Spleen (tissue), 11 donors: ENCODE measurements around the gene SNRPD2. TPM values are rescaled to one million over a fixed set of nuclear protein-coding genes. Genes with fewer than 3 reads are reported as not detected.
"Not testable (repeated sequence)": the region's sequence is repeated elsewhere in the genome, so short reads cannot be mapped to it uniquely, and the experiment has no call there.

ENCODE experiments used
- DNase-seq: peaks from one replicate; pipeline ENCODE4 v3.0.0-alpha.2; 2020
- H3K27ac ChIP-seq, 8 donors: fragments of 200-600 bp; sonication (generic) in 7 of 8; 1 replicate in 4 of 8; 2 replicates in 4 of 8; pipeline versions ENCODE4 v1.5.0 to v1.8.0; 2016 to 2021; ENCODE audit warnings: inconsistent platforms in 4 of 8, mild to moderate bottlenecking in 4 of 8, moderate library complexity in 1 of 8
- H3K27me3 ChIP-seq, 7 donors: fragments of 200-600 bp; sonication (generic) in 6 of 7; replicated peaks in 1 of 7; 1 replicate in 4 of 7; 2 replicates in 3 of 7; pipeline versions ENCODE4 v1.5.0 to v1.8.0; 2016 to 2021; ENCODE audit warnings: inconsistent platforms in 3 of 7, mild to moderate bottlenecking in 1 of 7
- H3K36me3 ChIP-seq, 6 donors: fragments of 200-600 bp; sonication (generic) in 5 of 6; 1 replicate in 4 of 6; 2 replicates in 2 of 6; pipeline versions ENCODE4 v1.5.0 to v1.8.0; 2016 to 2021; ENCODE audit warnings: inconsistent platforms in 2 of 6
- H3K4me1 ChIP-seq, 6 donors: fragments of 200-600 bp; sonication (generic) in 5 of 6; 1 replicate in 3 of 6; 2 replicates in 3 of 6; pipeline versions ENCODE4 v1.5.0 to v1.8.0; 2016 to 2021; ENCODE audit warnings: inconsistent platforms in 3 of 6
- H3K4me3 ChIP-seq, 8 donors: fragments of 200-600 bp; sonication (generic) in 7 of 8; 1 replicate in 4 of 8; 2 replicates in 4 of 8; pipeline versions ENCODE4 v1.5.0 to v1.8.0; 2016 to 2021; ENCODE audit warnings: inconsistent platforms in 4 of 8, mild to moderate bottlenecking in 4 of 8, moderate library complexity in 2 of 8
- H3K9me3 ChIP-seq, 8 donors: fragments of 200-600 bp; sonication (generic) in 7 of 8; 1 replicate in 4 of 8; 2 replicates in 4 of 8; pipeline versions ENCODE4 v1.5.0 to v1.8.0; 2016 to 2021; ENCODE audit warnings: inconsistent platforms in 4 of 8
- CTCF ChIP-seq, 11 experiments: fragments of 200-600 bp in 7 of 11; fragments of 450-650 bp in 4 of 11; sonication (generic) in 4 of 11; IDR thresholded peaks in 8 of 11; conservative IDR thresholded peaks in 3 of 11; 1 replicate in 7 of 11; 2 replicates in 4 of 11; pipeline versions ENCODE4 v1.4.0 to v1.8.0; 2016 to 2021; ENCODE audit warnings: antibody characterized with exemption in 11 of 11, inconsistent platforms in 4 of 11, mild to moderate bottlenecking in 1 of 11
- POLR2A ChIP-seq, 3 donors: fragments of 450-650 bp; IDR thresholded peaks; one replicate each; pipeline ENCODE4 v1.5.1; 2017; ENCODE audit warnings: antibody characterized with exemption in 3 of 3, mild to moderate bottlenecking in 1 of 3
- POLR2AphosphoS5 ChIP-seq, 3 donors: sonication (generic); formaldehyde crosslinking; IDR thresholded peaks; one replicate each; pipeline ENCODE4 v1.5.1; 2017; ENCODE audit warnings: antibody characterized with exemption in 3 of 3
- WGBS, 5 donors: extraction: QIAGEN DNeasy Blood & Tissue Kit in 3 of 5; methylation state at CpG; one replicate each; pipeline versions ENCODE4 v1.1.5 to v1.1.7; 2013 to 2018; 5-methylcytosine and 5-hydroxymethylcytosine counted together
- intact Hi-C: fragments of 100-400 bp; cut with DNase I; formaldehyde crosslinking; loops from one replicate; pipeline ENCODE4 v1.15.0; 2023; ENCODE audit warnings: low total_unique reads
- polyA plus RNA-seq, 3 donors: library from polyadenylated mRNA; stranded (reverse); fragments of 200-250 nt; gene quantifications; one replicate each; pipeline ENCODE4 v1.2.1, GENCODE V29; 2013
- total RNA-seq, 7 donors: library from RNA; depleted of rRNA in 3 of 7; stranded (reverse); fragments of >200 nt in 3 of 7; fragmentation: NEBNext Ultra II Directional in 4 of 7; extraction: Animal tissue kit (Norgen Biotek cat#: 25700) in 4 of 7; gene quantifications; one replicate each; pipeline versions ENCODE4 v1.1.0 to v1.2.1, GENCODE V29; 2016 to 2021
- donor health status: healthy with polysubstance abuse.
- donor health status: DM: no; HTN: no; CAD: no; lungs with moderate emphysema.
- donor health status: DM: no; HTN: no; CAD: no.
- donor health status: Bipolar disorder and iron deficiency.
- donor health status: healthy.
- donor health status: DM: no; HTN: no; CAD: no.
- donor health status: DM: yes; HTN: yes; CAD: no.

Gene SNRPD2
- total and polyA plus RNA-seq, 10 donors: 117 to 587 (median 207) TPM

GRCh38 chr19:45730368-45731288 lies 38.9 kb upstream of the SNRPD2 start, which contains the start of gene FBXO46:
Gene FBXO46 (minus strand): TSS chr19:45730896. CDS start chr19:45713495, 17,401 bp downstream.
- WGBS, 5 donors: 1 to 2% (median 1%) methylated on average over 48 of the region's 48 CpGs
- Histone ChIP-seq H3K27ac (peak within 1 kb of the TSS; percentile 63 to 89 (median 79)), H3K4me3 (peak within 1 kb of the TSS; percentile 49 to 94 (median 63)), H3K27me3 (no peaks in the 10 kb centered on the region), H3K9me3 (no peaks in the 10 kb centered on the region), H3K36me3 (peaks cover 0 to 6% (median 0%) of the 10 kb centered on the region in 6 donors), H3K4me1 (peaks cover 14 to 55% (median 27%) of the 10 kb centered on the region in 6 donors)
- TF ChIP-seq POLR2AphosphoS5 (IDR thresholded peaks at IDR 0.05) (peak; percentile 95 to 97 (median 96)), POLR2A (IDR thresholded peaks at IDR 0.05) (peak in 2 of 3 donors; percentile 49 to 50), CTCF (IDR thresholded peaks at IDR 0.05 in 8 of 11, conservative IDR thresholded peaks at IDR 0.05 in 3 of 11) (peak in 2 of 11 experiments; percentile 23 to 26)
- intact Hi-C loops: no loop called here
- peak; percentile 99 for DNase-seq

GRCh38 chr19:45729800-45730290 lies 38.1 kb upstream of the SNRPD2 start:
- DNase-seq: no peak
- H3K27ac ChIP-seq: peak overlapping the region in 5 of 8 donors; percentile 68 to 89 (median 86)
- no peaks in the 10 kb centered on the region for H3K27me3 ChIP-seq
- 7 to 24% (median 15%) methylated on average over 10 of the region's 10 CpGs for WGBS, 5 donors
- H3K4me1 ChIP-seq: peaks cover 14 to 57% (median 27%) of the 10 kb centered on the region in 6 donors
- H3K4me3 ChIP-seq: peak overlapping the region; percentile 49 to 94 (median 63)
- peaks cover 0 to 14% (median 0%) of the 10 kb centered on the region in 6 donors for H3K36me3 ChIP-seq
- H3K9me3 ChIP-seq: no peaks in the 10 kb centered on the region
- intact Hi-C loops: no loop called here
- TF ChIP-seq CTCF (IDR thresholded peaks at IDR 0.05 in 8 of 11, conservative IDR thresholded peaks at IDR 0.05 in 3 of 11) (no peak), POLR2AphosphoS5 (IDR thresholded peaks at IDR 0.05) (no peak), POLR2A (IDR thresholded peaks at IDR 0.05) (no peak)

GRCh38 chr19:45728683-45729082 lies 36.9 kb upstream of the SNRPD2 start:
- intact Hi-C loops, H3K27ac ChIP-seq, H3K9me3 ChIP-seq, H3K4me3 ChIP-seq, DNase-seq, H3K27me3 ChIP-seq: not testable (repeated sequence)
- WGBS, 5 donors: 93 to 97% (median 96%) methylated on average over 18 of the region's 18 CpGs
- Histone ChIP-seq H3K36me3 (peaks cover 0 to 19% (median 0%) of the 10 kb centered on the region in 6 donors), H3K4me1 (peaks cover 14 to 63% (median 27%) of the 10 kb centered on the region in 6 donors)

DNA sequence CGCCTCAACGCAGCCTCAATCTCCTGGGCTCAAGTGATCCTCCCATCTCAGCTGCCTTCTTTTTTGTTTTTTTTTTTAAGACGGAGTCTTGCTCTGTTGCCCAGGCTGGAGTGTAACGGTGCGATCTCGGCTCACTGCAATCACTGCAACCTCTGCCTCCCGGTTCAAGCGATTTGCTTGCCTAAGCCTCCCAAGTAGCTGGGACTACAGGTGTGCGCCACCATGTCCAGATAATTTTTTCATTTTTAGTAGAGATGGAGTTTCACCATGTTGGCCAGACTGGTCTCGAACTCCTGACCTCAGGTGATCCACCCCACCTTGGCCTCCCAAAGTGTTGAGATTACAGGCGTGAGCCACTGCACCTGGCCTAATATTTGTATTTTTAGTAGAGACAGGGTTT lies 28.3 kb upstream of the SNRPD2 start:
- H3K4me3 ChIP-seq, DNase-seq, H3K27me3 ChIP-seq, intact Hi-C loops, H3K9me3 ChIP-seq, H3K27ac ChIP-seq: not testable (repeated sequence)
- H3K4me1 ChIP-seq: peaks cover 6 to 61% (median 27%) of the 10 kb centered on the region in 6 donors
- WGBS, 5 donors: 96 to 98% (median 97%) methylated on average over 11 of the region's 11 CpGs
- peaks cover 0 to 54% (median 13%) of the 10 kb centered on the region in 6 donors for H3K36me3 ChIP-seq
